AG04450 (cell line): Measurements from ENCODE around the gene HEBP1. TPM values are rescaled to one million over a fixed set of nuclear protein-coding genes. Genes with fewer than 3 reads are reported as not detected.

Source experiments
- CTCF ChIA-PET: fragments of 300-600, 350-600 bp; formaldehyde crosslinking; extraction: SDS; loops from one replicate; lab custom pipeline; 2022; ENCODE audit warnings: antibody characterized with exemption, inconsistent platforms; lab: Charles Lee
- POLR2A ChIA-PET: fragments of 350-600 bp; formaldehyde crosslinking; extraction: SDS; loops from one replicate; lab custom pipeline; 2021; ENCODE audit warnings: antibody characterized with exemption, inconsistent platforms; lab: Yijun Ruan, JAX
- DNase-seq: peaks from one replicate; pipeline ENCODE4 v3.0.0-alpha.2; 2011; ENCODE audit warnings: low read depth, low spot score
- H3K27ac ChIP-seq: one replicate; pipeline ENCODE4 v1.5.1; 2012; ENCODE audit warnings: low read depth, low read length, control low read depth
- H3K27me3 ChIP-seq: one replicate; pipeline ENCODE4 v1.6.0; 2012; ENCODE audit warnings: low read length; ENCODE audit not compliant: control insufficient read depth, insufficient read depth
- H3K4me3 ChIP-seq: 2 replicates; pipeline ENCODE4 v1.5.1; 2011; ENCODE audit warnings: mild to moderate bottlenecking, low read depth, low read length, control low read depth
- H3K9me3 ChIP-seq: 2 replicates; pipeline ENCODE4 v1.5.1; 2012; ENCODE audit warnings: low read length; ENCODE audit not compliant: control insufficient read depth, insufficient read depth
- polyA plus RNA-seq: library from polyadenylated mRNA; depleted of rRNA; stranded (reverse); fragments of >200 nt; gene quantifications from 2 replicates; pipeline ENCODE4 v1.2.3, GENCODE V29; 2011
- TF ChIP-seq, protein P1 (sequence below): IDR thresholded peaks from 2 replicates; pipeline ENCODE4 v1.5.1; 2011; ENCODE audit warnings: low read depth, low read length, control low read depth, inconsistent platforms

HEBP1 gene
- polyA plus RNA-seq, 1 experiment, result 57.7 TPM

DNA sequence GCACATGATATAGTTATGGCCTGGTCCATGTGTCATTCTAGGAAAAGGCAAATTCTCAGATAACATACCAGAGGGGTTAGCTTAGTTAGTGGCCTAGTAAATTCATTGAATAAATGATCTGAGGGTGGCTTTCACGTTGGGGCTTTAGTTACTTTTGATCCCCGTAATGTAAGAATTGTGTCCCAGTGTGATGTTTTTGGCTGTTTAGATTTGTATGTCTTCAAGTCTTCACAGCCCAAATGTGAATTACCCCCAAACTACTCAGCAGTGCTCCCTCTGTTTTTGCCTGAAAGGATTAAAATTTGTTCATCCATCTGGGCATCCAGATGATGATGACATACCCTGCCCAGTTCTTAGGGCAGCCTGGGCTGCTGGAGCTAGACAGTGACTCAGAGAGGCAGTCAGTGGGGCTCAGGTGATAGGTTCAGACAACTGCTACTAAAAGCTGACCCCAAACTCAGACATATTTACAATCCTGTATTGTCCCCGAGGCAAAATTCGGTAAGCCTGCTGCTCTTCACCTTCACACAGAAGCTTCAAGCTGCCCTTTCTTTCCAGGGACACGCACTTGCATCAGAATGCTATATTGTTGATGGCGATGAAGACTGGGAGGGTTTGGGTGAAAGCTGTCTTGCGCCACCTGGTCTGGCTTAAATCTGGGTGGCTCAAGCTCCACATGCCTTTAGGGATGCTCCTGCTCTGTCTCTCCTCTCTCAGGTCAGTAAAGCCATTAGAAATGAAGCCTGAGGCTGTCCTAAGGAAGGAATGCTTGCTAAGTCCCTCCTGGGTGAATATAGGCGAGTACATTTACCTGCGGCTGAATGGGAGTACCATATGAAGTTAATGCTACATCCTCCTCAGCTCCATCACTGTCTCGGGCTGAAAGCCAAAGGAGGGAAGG lies 58.4 kb downstream of the HEBP1 start:
- TF ChIP-seq, protein P1, sequence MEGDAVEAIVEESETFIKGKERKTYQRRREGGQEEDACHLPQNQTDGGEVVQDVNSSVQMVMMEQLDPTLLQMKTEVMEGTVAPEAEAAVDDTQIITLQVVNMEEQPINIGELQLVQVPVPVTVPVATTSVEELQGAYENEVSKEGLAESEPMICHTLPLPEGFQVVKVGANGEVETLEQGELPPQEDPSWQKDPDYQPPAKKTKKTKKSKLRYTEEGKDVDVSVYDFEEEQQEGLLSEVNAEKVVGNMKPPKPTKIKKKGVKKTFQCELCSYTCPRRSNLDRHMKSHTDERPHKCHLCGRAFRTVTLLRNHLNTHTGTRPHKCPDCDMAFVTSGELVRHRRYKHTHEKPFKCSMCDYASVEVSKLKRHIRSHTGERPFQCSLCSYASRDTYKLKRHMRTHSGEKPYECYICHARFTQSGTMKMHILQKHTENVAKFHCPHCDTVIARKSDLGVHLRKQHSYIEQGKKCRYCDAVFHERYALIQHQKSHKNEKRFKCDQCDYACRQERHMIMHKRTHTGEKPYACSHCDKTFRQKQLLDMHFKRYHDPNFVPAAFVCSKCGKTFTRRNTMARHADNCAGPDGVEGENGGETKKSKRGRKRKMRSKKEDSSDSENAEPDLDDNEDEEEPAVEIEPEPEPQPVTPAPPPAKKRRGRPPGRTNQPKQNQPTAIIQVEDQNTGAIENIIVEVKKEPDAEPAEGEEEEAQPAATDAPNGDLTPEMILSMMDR, result no peak
- CTCF ChIA-PET, result interaction anchor here (0.8 to 1.3 kb wide), 3 partner anchors 25 to 1244 kb away, joined by 3 read pairs; no protein-coding TSS in a partner anchor
- POLR2A ChIA-PET, result no interaction called here
- Histone ChIP-seq H3K4me3 (no peak overlapping the region), H3K27me3 (no peaks in the 10 kb centered on the region), H3K9me3 (no peaks in the 10 kb centered on the region), H3K27ac (no peak overlapping the region)
- no peak for DNase-seq

DNA sequence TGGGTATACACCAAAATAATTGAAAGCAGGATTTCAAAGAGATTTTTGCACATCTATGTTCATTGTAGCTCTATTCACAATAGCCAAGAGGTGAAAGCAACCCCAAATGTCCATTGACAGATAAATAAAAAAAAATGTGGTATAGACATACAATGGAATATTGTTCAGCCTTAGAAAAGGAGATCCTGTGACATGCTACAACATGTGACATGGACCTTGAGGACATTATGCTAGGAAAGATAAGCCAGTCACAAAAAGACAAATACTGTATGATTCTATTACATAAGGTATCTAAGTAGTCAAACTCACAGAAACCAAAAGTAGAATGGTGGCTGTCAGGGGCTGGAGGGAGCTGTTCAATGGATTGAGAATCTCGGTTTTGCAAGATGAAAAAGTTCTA lies 60.2 kb downstream of the HEBP1 start:
- Histone ChIP-seq H3K27ac (no peak overlapping the region), H3K27me3 (no peaks in the 10 kb centered on the region), H3K4me3 (no peak overlapping the region), H3K9me3 (no peaks in the 10 kb centered on the region)
- ChIA-PET POLR2A (interaction anchor here (0.6 kb wide), 1 partner anchor 13 kb away, joined by 8 read pairs; no protein-coding TSS in a partner anchor), CTCF (interaction anchor here (0.6 to 0.8 kb wide), 2 partner anchors 23 to 158 kb away, joined by 3 to 4 read pairs; no protein-coding TSS in a partner anchor)
- DNase-seq, result no peak
- TF ChIP-seq, protein P1, result no peak

DNA sequence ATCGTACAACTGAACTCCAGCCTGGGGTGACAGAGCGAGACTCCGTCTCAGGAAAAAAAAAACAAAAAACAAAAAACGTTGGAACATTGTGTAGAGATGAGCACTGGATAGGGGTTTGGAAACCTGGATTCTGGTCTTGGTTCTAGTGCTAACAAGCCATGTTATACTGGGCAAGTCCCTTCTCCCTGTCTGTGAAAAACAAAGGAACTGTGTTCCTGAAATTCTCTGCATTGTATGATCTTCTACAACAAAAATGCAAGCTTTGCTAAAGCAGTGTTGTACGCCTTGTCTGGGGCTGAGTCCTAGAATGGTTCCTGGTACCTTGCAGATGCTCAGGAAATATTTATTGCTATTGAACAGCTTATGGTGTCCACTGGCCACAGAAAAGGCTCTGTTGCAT lies 61.5 kb downstream of the HEBP1 start:
- no peak overlapping the region for H3K4me3 ChIP-seq

DNA sequence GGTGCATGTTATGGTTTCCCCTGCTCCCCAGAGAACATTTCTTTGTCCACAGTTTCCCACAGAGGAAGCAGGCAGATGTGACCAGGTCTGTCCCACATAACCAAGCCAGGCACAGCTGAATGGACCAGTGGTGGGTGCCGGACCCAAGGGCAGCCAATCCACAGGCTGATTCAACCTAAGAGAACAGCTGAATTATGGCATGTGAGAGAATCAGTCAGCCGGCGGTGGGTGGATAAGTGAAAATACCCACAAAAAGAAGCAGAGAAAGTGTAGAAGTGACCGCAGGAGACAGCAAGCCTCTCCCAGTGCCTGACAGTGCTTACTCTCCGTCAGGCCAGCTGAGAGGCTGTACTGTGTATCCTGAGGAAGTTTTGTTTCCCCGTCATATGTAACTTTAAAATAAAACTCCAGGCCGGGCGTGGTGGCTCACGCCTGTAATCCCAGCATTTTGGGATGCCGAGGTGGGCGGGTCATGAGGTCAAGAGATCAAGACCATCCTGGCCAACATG lies 63.0 kb downstream of the HEBP1 start:
- no peaks in the 10 kb centered on the region for H3K9me3 ChIP-seq
- H3K27ac ChIP-seq, result no peak overlapping the region
- ChIA-PET CTCF (interaction anchor here (1.3 kb wide), 2 partner anchors 100 to 148 kb away, joined by 3 read pairs; no protein-coding TSS in a partner anchor), POLR2A (no interaction called here)
- H3K27me3 ChIP-seq, result no peaks in the 10 kb centered on the region
- no peak overlapping the region for H3K4me3 ChIP-seq
- TF ChIP-seq, protein P1, result no peak
- DNase-seq, result no peak

More for the DNA sequence above, 61.5 kb downstream of the HEBP1 start:
- DNase-seq, result no peak
- Histone ChIP-seq H3K9me3 (no peaks in the 10 kb centered on the region), H3K27me3 (no peaks in the 10 kb centered on the region), H3K27ac (no peak overlapping the region)
- POLR2A ChIA-PET, result no interaction called here
- TF ChIP-seq, protein P1, result no peak
- CTCF ChIA-PET, result interaction anchor here (0.6 to 1.0 kb wide), 2 partner anchors 19 to 22 kb away, joined by 3 to 6 read pairs; no protein-coding TSS in a partner anchor
